Neuron (in vitro differentiated cells): ENCODE data around the gene PLSCR5.
A peak's percentile ranks its signal among the peaks of the same experiment; 100 is the strongest.

Source experiments
- H2AFZ ChIP-seq: one replicate; pipeline ENCODE4 v1.6.1; 2013; ENCODE audit warnings: low read depth, mild to moderate bottlenecking, inconsistent platforms, low read length, moderate library complexity
- H3K27me3 ChIP-seq: one replicate; pipeline ENCODE4 v1.6.1; 2013; ENCODE audit warnings: low read length; ENCODE audit not compliant: insufficient read depth
- H3K36me3 ChIP-seq: one replicate; pipeline ENCODE4 v1.6.1; 2013; ENCODE audit warnings: low read length; ENCODE audit not compliant: insufficient read depth
- H3K4me1 ChIP-seq: one replicate; pipeline ENCODE4 v1.6.1; 2013; ENCODE audit warnings: low read length; ENCODE audit not compliant: insufficient read depth
- H3K4me3 ChIP-seq: 2 replicates; pipeline ENCODE4 v1.5.1; 2013; ENCODE audit warnings: mild to moderate bottlenecking, low read length, moderate library complexity
- H3K9me3 ChIP-seq: one replicate; pipeline ENCODE4 v1.6.1; 2013; ENCODE audit warnings: low read length

PLSCR5 gene

GRCh38 chr3:146625186-146625775, 20.1 kb upstream of the PLSCR5 start:
- H3K36me3 ChIP-seq: no peaks in the 10 kb centered on the region
- H3K4me1 ChIP-seq: peaks cover 45% of the 10 kb centered on the region
- no peaks in the 10 kb centered on the region for H3K27me3 ChIP-seq
- no peak overlapping the region for H2AFZ ChIP-seq
- no peaks in the 10 kb centered on the region for H3K9me3 ChIP-seq
- H3K4me3 ChIP-seq: no peak overlapping the region

DNA sequence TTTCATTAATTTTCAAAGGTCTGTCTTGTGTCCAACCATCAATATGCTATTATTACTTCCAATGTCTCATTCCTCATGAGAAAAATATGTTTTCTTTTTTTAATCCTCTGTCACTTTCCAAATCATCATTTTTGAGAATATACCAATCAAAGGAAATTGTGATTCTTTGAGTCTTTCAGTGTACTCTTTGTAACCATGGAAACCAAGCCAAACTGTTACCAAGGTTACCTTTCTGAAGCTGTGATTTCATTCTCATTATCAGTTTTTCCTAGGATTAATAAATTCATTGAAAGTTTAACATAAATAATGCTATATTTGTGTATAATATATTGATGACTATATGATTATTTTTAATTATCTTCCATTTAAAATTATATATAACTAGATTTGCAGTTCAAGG, 16.6 kb upstream of the PLSCR5 start:
- H3K9me3 ChIP-seq: no peaks in the 10 kb centered on the region
- no peaks in the 10 kb centered on the region for H3K27me3 ChIP-seq
- H3K4me3 ChIP-seq: no peak overlapping the region
- H3K4me1 ChIP-seq: peaks cover 30% of the 10 kb centered on the region
- H3K36me3 ChIP-seq: no peaks in the 10 kb centered on the region
- H2AFZ ChIP-seq: no peak overlapping the region

- Histone ChIP-seq H3K9me3 (no peaks in the 10 kb centered on the region), H3K36me3 (no peaks in the 10 kb centered on the region), H3K4me3 (no peak overlapping the region), H2AFZ (no peak overlapping the region), H3K27me3 (no peaks in the 10 kb centered on the region), H3K4me1 (peaks cover 4% of the 10 kb centered on the region)
Measured at GRCh38 chr3:146612015-146612414, 6.9 kb upstream of the PLSCR5 start.

DNA sequence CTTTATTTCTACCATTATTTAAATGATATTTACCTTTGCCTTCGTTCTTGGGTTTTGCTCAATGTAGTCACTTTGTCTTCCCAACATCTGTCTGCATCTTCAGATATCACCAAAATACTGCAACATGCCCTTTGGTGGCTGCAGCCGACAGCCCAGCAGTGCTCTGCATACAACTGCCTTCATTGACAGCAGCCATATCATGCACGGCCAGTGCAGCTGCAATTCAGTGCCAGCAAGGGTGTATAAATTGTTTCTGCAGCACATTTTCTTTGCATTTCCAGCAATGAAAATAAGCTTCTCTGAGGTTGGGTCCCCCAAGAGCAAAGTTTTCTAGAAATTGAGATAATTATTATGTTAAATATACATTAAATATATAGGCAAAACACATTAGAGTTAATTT, 6.0 kb upstream of the PLSCR5 start:
- no peaks in the 10 kb centered on the region for H3K27me3 ChIP-seq
- H3K36me3 ChIP-seq: no peaks in the 10 kb centered on the region
- no peaks in the 10 kb centered on the region for H3K9me3 ChIP-seq
- no peak overlapping the region for H3K4me3 ChIP-seq
- peak overlapping the region; percentile 40 for H2AFZ ChIP-seq
- peaks cover 4% of the 10 kb centered on the region for H3K4me1 ChIP-seq

DNA sequence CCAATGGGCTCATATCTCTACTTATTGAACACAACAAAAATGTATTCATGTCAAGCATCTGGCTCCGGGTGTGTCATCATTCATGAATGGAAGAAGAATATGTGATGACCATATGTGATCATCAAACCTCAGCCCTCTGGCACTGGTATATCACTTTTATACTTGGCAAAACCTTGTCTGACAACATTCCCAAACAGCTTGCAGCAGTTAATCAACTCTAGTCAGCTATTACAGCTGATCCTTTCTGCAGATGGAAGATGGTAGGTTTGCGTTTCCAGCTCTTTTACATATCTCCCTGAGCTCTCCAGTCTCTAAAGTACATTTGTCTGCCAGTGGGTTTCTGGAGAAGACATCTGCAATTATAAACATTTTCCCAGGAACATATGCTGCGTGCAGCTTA, 6.6 kb downstream of the PLSCR5 start:
- Histone ChIP-seq H3K27me3 (no peaks in the 10 kb centered on the region), H3K4me1 (no peaks in the 10 kb centered on the region), H3K9me3 (no peaks in the 10 kb centered on the region), H3K4me3 (no peak overlapping the region), H2AFZ (no peak overlapping the region), H3K36me3 (no peaks in the 10 kb centered on the region)

DNA sequence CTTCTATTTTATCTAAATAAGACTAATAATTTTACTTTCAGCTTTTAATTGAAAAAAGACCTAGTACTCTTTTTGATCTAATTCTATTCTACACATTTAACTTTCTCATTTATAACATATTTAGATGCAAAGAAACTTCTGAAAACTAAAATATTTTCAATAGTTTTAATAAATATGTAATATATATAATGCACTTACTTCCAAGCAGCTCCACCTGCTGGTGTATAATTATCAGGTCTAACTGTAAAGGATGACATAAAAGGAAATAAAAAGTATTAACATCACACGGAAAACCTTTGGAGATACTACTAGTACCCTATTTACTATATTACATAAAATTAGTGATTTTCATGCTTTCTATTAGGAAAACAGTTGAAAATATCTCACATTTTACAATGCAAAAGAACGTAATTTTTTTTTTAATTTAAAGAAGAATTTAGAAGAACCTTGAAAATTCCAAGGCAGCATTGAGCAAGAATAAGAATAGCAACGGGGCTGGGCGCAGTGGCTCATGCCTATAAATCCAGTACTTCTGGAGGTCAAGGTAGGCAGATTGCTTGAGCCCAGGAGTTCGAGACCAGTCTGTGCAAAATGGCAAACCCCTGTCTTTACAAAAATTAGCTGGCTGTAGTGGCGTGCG, 10.2 kb downstream of the PLSCR5 start:
- H3K9me3 ChIP-seq: no peaks in the 10 kb centered on the region
- no peak overlapping the region for H3K4me3 ChIP-seq
- no peaks in the 10 kb centered on the region for H3K4me1 ChIP-seq
- H3K36me3 ChIP-seq: no peaks in the 10 kb centered on the region
- H3K27me3 ChIP-seq: no peaks in the 10 kb centered on the region
- H2AFZ ChIP-seq: no peak overlapping the region

DNA sequence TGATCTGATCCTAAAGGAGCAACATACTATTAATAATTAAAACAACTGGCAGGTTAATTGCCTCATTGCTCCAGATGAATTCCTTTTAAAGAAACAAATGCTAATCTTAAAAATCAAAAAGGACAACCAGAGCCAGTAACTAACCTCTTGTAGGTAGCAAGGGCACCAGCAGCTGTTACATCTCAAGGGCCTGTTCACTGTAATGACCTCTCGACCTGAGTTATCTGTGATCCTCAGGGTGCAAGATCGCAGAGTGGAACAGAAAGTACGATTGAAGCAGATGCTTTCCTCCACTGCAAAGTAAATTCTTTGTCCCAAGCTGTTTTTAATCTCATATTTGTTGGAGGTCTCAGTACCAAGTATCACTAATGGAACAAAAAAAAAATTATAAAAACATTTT, 11.4 kb downstream of the PLSCR5 start:
- Histone ChIP-seq H2AFZ (no peak overlapping the region), H3K4me1 (no peaks in the 10 kb centered on the region), H3K27me3 (no peaks in the 10 kb centered on the region), H3K36me3 (no peaks in the 10 kb centered on the region), H3K9me3 (no peaks in the 10 kb centered on the region), H3K4me3 (no peak overlapping the region)

DNA sequence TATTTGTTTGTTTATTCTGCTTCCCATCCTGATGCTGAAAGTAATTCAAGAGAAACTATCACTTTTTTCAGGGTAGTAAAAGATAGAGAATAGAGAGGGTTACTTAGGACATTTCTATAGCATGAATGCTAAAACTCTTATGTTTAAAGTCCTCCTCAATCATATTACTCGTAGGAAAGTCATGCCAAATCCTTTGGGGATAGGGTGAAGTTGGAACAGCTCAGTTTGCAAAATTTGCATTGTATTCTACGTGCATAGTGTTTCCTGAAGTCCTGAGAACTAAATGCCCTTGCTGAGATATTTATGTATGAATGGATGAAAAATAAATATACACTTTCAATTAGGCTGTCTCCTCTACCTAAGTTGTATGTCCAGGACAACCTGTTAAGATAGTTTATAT, 14.6 kb downstream of the PLSCR5 start:
- Histone ChIP-seq H3K4me1 (no peaks in the 10 kb centered on the region), H3K27me3 (no peaks in the 10 kb centered on the region), H3K9me3 (no peaks in the 10 kb centered on the region), H3K36me3 (no peaks in the 10 kb centered on the region), H3K4me3 (no peak overlapping the region), H2AFZ (no peak overlapping the region)

- H3K9me3 ChIP-seq: no peaks in the 10 kb centered on the region
- H3K36me3 ChIP-seq: no peaks in the 10 kb centered on the region
- H3K27me3 ChIP-seq: no peaks in the 10 kb centered on the region
- H3K4me3 ChIP-seq: no peak overlapping the region
- H2AFZ ChIP-seq: no peak overlapping the region
- no peaks in the 10 kb centered on the region for H3K4me1 ChIP-seq
Measured at GRCh38 chr3:146589899-146590508, 15.1 kb downstream of the PLSCR5 start.

DNA sequence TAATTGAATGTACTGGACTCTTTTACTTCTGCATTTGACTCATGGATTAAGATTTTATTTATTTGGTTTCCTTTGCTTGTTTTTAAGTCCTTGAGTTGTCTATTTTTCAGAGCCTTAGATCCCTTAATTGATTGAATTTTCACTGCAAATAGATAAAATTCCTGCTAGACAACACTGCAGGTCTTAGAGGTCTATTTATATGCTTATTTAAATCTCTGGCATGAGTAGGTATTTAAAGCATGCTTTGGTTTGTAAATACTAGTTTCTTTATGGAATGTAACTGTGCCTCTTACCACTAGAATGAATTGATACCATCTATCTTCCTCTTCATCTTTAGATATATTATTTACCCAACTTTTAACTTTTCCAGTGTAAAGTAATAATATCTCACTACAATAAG, 20.0 kb downstream of the PLSCR5 start:
- no peak overlapping the region for H2AFZ ChIP-seq
- H3K9me3 ChIP-seq: peaks cover 4% of the 10 kb centered on the region
- no peak overlapping the region for H3K4me3 ChIP-seq
- no peaks in the 10 kb centered on the region for H3K36me3 ChIP-seq
- peaks cover 3% of the 10 kb centered on the region for H3K4me1 ChIP-seq
- no peaks in the 10 kb centered on the region for H3K27me3 ChIP-seq

DNA sequence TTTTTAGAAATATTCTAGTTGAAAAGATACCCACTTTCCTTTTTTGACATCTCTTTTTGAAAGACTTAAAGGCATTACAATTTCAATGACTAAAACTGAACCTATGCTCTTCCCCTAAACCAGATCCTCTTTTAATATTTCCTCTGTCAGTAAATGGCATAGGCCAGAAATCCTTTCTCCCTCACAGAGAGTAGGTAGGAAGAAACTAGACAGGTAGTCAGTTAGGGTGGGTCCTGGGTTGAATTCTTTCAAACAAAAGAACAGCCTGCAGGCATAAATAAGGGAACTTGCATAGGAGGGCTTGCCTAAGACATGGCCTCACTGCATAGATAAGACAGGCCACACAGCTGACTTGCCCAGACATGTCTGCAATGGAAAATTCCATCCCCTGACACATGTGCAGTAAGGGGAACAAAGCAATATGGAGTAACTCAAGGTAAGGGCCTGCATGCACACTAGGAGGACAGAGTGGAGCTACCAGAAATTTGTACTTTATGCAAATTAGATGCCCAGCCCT, 23.1 kb downstream of the PLSCR5 start:
- H3K4me1 ChIP-seq: peaks cover 7% of the 10 kb centered on the region
- H3K9me3 ChIP-seq: peaks cover 4% of the 10 kb centered on the region
- H3K36me3 ChIP-seq: no peaks in the 10 kb centered on the region
- H3K4me3 ChIP-seq: no peak overlapping the region
- peak overlapping the region; percentile 53 for H2AFZ ChIP-seq
- no peaks in the 10 kb centered on the region for H3K27me3 ChIP-seq

DNA sequence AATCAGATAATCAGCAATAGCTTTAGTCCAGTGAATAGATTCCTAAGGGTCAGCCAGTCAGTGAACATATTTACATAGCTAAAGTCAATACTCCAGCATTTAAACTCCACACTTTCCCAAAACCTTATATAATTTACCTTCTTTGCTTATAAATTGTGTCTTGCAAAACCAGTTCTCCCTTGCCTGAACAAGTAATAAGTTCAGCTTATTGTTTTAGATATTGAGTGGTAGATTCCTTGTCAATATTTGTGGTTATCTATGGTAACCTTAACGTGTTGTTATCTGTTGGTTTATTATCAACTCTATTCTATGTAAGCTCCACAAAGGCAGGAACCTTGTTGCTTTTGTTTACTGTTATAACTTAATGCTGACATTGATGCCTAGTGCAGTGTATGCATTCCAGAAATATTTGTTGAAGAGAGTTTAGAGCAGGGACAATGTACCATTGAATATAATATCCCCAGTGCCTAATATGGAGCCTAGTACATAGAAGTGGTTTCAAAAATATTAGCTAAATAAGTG, 24.0 kb downstream of the PLSCR5 start:
- no peaks in the 10 kb centered on the region for H3K36me3 ChIP-seq
- H3K4me3 ChIP-seq: no peak overlapping the region
- H2AFZ ChIP-seq: no peak overlapping the region
- peaks cover 4% of the 10 kb centered on the region for H3K9me3 ChIP-seq
- no peaks in the 10 kb centered on the region for H3K27me3 ChIP-seq
- peaks cover 7% of the 10 kb centered on the region for H3K4me1 ChIP-seq

GRCh38 chr3:146577662-146578061, 27.5 kb downstream of the PLSCR5 start:
- Histone ChIP-seq H2AFZ (no peak overlapping the region), H3K27me3 (no peaks in the 10 kb centered on the region), H3K4me1 (peaks cover 7% of the 10 kb centered on the region), H3K9me3 (no peaks in the 10 kb centered on the region), H3K36me3 (no peaks in the 10 kb centered on the region), H3K4me3 (no peak overlapping the region)
